Panc1 (cell line): ENCODE results near the gene SRBD1. TPM values are rescaled to one million over a fixed set of nuclear protein-coding genes. Genes with fewer than 3 reads are reported as not detected.

ENCODE experiments used
- ATAC-seq: fragments of 200-7000 bp; cut with Tn5 transposase; 2 replicates; pipeline ENCODE4 v1.9.1; 2020; ENCODE audit warnings: mild to moderate bottlenecking, moderate library complexity
- BruUV-seq: library from RNA; stranded (reverse); fragments of 400-500 nt; replicated peaks from 2 replicates; lab custom pipeline; 2021; lab: Mats Ljungman, UMichigan
- CTCF ChIA-PET: fragments of 300-600 bp; sonication (Branson Sonifier 250); formaldehyde crosslinking; loops from one replicate; lab custom pipeline; 2022; ENCODE audit warnings: antibody characterized with exemption; lab: Charles Lee
- POLR2A ChIA-PET: fragments of 300-600 bp; sonication (Branson Sonifier 250); formaldehyde crosslinking; loops from one replicate; lab custom pipeline; 2022; ENCODE audit warnings: antibody characterized with exemption; lab: Charles Lee
- DNase-seq: peaks from one replicate; pipeline ENCODE4 v3.0.0-alpha.2; 2010; ENCODE audit warnings: low read depth, low spot score
- H3K27ac ChIP-seq: 2 replicates; pipeline ENCODE4 v1.5.1; 2011; ENCODE audit warnings: mild to moderate bottlenecking, low read length, inconsistent platforms
- H3K27me3 ChIP-seq: fragments of 200-500 bp; sonication (Bioruptor generic); 2 replicates; pipeline ENCODE4 v1.6.0; 2014; ENCODE audit warnings: low read length, inconsistent platforms; ENCODE audit not compliant: control insufficient read depth, insufficient read depth
- H3K36me3 ChIP-seq: fragments of 200-500 bp; sonication (Bioruptor generic); 2 replicates; pipeline ENCODE4 v1.5.1; 2014; ENCODE audit warnings: inconsistent platforms, mild to moderate bottlenecking, low read length, moderate library complexity; ENCODE audit not compliant: control insufficient read depth, insufficient read depth
- H3K4me1 ChIP-seq: 2 replicates; pipeline ENCODE4 v1.5.1; 2011; ENCODE audit warnings: inconsistent platforms, mild to moderate bottlenecking, low read length, moderate library complexity; ENCODE audit not compliant: control insufficient read depth, insufficient read depth
- H3K4me3 ChIP-seq, 2 experiments: 2 replicates each; pipeline ENCODE4 v1.5.1; 2011 to 2012; ENCODE audit warnings: low read depth in 2 of 2, low read length in 2 of 2, mild to moderate bottlenecking in 2 of 2, inconsistent platforms in 1 of 2, moderate library complexity in 1 of 2
- H3K9me3 ChIP-seq: fragments of 200-500 bp; sonication (Bioruptor generic); 2 replicates; pipeline ENCODE4 v1.5.1; 2014; ENCODE audit warnings: low read depth, mild to moderate bottlenecking, inconsistent platforms, low read length, moderate library complexity; ENCODE audit not compliant: control insufficient read depth, insufficient read depth
- CTCF ChIP-seq: fragments of 450-650 bp; IDR thresholded peaks from 2 replicates; pipeline ENCODE4 v1.5.1; 2017; ENCODE audit warnings: mild to moderate bottlenecking
- POLR2AphosphoS5 ChIP-seq: IDR thresholded peaks from 2 replicates; pipeline ENCODE4 v1.6.1; 2012; ENCODE audit warnings: mild to moderate bottlenecking, low read depth, low read length, moderate library complexity
- REST ChIP-seq, 2 experiments: IDR thresholded peaks; 2 replicates each; pipeline ENCODE4 v1.6.1; 2011 to 2012; ENCODE audit warnings: low read depth in 2 of 2, control low read depth in 1 of 2, low read length in 1 of 2, mild to moderate bottlenecking in 1 of 2, moderate library complexity in 1 of 2; ENCODE audit not compliant: insufficient read depth in 1 of 2
- SIN3A ChIP-seq: IDR thresholded peaks from 2 replicates; pipeline ENCODE4 v1.6.1; 2012; ENCODE audit warnings: low read depth, mild to moderate bottlenecking, low read length, moderate library complexity, borderline replicate concordance; ENCODE audit not compliant: insufficient read depth
- TCF7L2 ChIP-seq: IDR thresholded peaks from 2 replicates; pipeline ENCODE4 v1.6.1; 2011; ENCODE audit warnings: mild to moderate bottlenecking, low read depth, low read length, inconsistent platforms
- in situ Hi-C: cut with HindIII; loops from 2 replicates; pipeline ENCODE4 v1.10.0; 2016; ENCODE audit warnings: low sequenced_read_pairs, low pct_unique_long_range_greater_than_20kb
- intact Hi-C: fragments of 100-400 bp; cut with micrococcal nuclease; formaldehyde crosslinking; loops from one replicate; pipeline ENCODE4 v1.10.0; 2022; ENCODE audit not compliant: unreplicated experiment
- total RNA-seq: library from RNA; stranded (reverse); gene quantifications from one replicate; pipeline ENCODE4 v1.2.1, GENCODE V29; 2021; ENCODE audit not compliant: unreplicated experiment

SRBD1 gene
- total RNA-seq, 1 experiment from 2014 or later, result 9.7 TPM

GRCh38 chr2:45649462-45649857, 38.4 kb upstream of the SRBD1 start:
- TF ChIP-seq TCF7L2 (no peak), REST (IDR thresholded peaks at IDR 0.05; ENCODE audit: insufficient read depth in 1 of 2, low read depth in 2 of 2, low read length in 1 of 2) (no peak), SIN3A (no peak), POLR2AphosphoS5 (no peak), CTCF (peak; percentile 12; the same call in 1 of the 2 replicates)
- ChIA-PET CTCF (interaction anchor here (1.0 to 1.4 kb wide), 2 partner anchors 285 to 287 kb away, joined by 3 to 4 read pairs; no protein-coding TSS in a partner anchor), POLR2A (no interaction called here)
- Histone ChIP-seq H3K27ac (peak overlapping the region; percentile 73), H3K36me3 (no peaks in the 10 kb centered on the region; the same call in 1 of the 2 replicates), H3K4me3 (peak overlapping the region; percentile 90 to 95), H3K9me3 (no peaks in the 10 kb centered on the region), H3K27me3 (no peaks in the 10 kb centered on the region), H3K4me1 (peaks cover 16% of the 10 kb centered on the region; the same call in 1 of the 2 replicates)
- TSS peak; percentile 88 for BruUV-seq
- in situ Hi-C loops, result no loop called here
- intact Hi-C loops, result no loop called here
- ATAC-seq (no peak), DNase-seq (no peak)

GRCh38 chr2:45648636-45649035, 37.6 kb upstream of the SRBD1 start:
- intact Hi-C loops (no loop called here), in situ Hi-C loops (no loop called here)
- Histone ChIP-seq H3K4me1 (peaks cover 10% of the 10 kb centered on the region; the same call in 1 of the 2 replicates), H3K36me3 (no peaks in the 10 kb centered on the region; the same call in 1 of the 2 replicates), H3K9me3 (no peaks in the 10 kb centered on the region), H3K27me3 (no peaks in the 10 kb centered on the region), H3K27ac (no peak overlapping the region), H3K4me3 (no peak overlapping the region)
- TF ChIP-seq REST (IDR thresholded peaks at IDR 0.05; ENCODE audit: insufficient read depth in 1 of 2, low read depth in 2 of 2, low read length in 1 of 2) (no peak), TCF7L2 (no peak), SIN3A (no peak), CTCF (no peak), POLR2AphosphoS5 (no peak)
- BruUV-seq, result no TSS peak
- CTCF ChIA-PET, result no interaction called here
- DNase-seq, result no peak
- ATAC-seq, result no peak
- POLR2A ChIA-PET, result no interaction called here
